IPS-11a (cell line): ENCODE data around the gene HIVEP3.

Experiments used
- H3K4me3 ChIP-seq: one replicate; pipeline ENCODE4 v1.5.1; 2013; ENCODE audit warnings: low read depth, low read length, control low read depth

The HIVEP3 gene

DNA sequence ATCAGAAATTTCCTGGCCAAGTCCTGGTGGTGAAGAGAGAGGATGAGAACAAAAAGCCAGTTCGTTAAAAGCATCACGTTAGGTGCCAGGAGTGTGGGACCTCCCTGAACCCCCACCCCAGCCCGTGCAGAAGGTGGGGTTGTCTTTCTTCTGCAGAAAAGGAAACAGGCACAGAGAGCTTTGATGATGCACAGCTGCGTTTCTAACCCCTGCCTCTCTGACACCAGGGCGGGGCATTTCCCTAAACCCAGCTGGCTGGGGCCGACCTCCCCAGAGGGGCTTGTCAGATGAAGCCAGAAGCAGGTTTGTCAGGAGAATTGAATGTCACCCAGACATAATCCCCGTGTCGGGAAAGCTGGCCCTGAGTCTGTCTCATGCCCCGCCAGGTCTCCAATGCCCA, 244.9 kb downstream of the HIVEP3 start:
- no peak overlapping the region for H3K4me3 ChIP-seq

DNA sequence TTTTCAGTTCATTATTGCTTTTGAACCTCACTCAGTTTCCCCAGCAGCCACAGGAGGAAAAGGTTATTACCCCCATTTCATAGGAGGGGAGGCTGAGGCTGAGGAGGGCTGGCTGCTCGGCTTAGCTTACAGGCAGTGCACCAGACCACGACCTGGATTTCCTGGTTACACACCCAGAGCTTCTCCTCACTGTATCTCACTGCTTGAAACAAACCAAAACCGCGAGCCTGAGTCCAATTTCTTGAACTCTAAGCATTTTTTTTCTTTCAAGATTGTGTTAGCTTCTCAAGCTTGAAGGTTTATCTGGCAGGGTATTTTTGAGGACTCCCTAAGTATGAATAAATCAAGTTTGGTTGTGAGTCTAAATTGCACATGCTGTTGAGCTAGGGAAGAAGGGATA, 245.3 kb downstream of the HIVEP3 start:
- no peak overlapping the region for H3K4me3 ChIP-seq

DNA sequence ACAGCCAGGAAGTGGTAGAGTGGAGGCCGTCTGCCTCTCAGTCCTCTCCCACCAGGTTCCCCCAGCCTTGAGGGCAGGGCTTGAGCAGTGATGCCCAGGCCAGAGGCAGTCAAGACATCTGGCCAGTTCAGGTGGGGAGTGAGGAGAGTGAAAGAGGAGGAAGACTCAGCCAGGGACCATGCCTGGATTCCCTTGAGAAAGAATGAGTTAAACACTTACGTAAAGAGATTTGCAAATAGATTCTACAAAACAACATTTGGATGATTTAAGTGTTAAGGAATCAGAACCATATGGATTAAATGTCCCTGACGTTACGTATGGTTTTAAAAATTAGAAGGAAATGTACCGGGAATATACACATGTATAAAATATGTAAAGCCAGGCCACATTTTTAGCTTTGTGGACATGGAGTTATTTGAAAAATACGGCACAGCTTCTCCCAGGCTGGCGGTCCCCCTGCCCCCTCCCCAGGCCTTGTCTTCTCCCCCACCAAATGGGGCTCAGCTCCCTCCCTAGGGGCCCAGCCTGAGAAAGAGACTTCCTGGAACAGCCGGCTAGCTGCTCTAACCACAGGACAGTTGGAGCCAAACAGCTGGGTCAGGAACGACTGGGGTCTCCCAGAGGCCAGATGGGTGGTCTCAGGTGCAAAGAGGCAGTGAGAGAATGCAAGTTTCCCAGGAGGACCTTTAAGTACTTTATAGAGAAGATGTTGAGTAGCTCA, 245.9 kb downstream of the HIVEP3 start:
- no peak overlapping the region for H3K4me3 ChIP-seq

DNA sequence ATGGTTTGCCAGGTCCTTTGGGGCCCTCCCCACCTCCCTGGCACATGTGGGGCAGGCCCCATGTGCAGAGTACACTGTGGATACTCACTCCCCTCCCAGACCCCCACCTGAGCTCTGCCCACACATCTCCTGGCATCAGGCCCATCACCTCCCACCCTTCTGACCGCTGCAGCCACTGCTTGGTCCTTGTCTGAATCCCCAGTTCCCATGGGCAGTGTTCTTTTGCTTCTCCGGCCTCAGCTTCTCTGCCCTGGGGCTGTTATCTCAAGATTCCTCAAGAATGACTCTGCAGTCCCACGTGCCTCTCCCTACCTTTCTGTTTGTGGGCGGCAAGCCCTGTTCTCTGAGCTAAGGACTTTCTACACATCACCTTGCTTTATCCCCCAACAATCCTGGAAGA, 246.5 kb downstream of the HIVEP3 start:
- H3K4me3 ChIP-seq: no peak overlapping the region

DNA sequence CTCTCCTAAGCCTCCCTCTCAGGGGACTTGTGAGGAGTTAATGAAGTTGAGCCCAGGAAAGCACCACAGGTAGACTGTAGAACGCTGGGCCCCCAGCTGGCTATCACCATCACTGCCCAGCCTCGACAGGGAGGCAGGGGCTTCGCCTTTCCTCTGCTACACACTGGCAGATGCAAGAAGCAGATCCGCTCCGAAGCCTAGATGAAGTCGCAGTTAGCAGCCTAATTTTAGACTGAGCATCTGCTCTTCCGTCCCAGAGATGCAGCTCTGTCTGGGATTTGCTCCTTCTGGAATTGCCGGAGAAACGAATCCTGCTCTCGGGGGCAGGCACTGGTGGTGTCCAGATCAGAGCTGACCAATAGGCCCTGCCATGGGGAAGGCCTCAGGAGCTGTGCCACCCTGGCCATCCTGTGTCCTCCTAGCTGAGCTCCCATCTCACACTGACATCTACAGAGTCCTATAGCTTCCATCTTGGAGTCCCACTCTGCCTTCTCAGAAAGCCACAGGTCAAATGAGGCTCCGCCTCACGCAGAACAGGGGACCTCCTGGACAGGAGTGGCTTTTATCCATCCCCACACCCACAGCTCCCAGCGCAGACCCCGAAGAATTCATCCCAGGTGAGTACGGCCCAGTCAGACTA, 247.5 kb downstream of the HIVEP3 start:
- no peak overlapping the region for H3K4me3 ChIP-seq

DNA sequence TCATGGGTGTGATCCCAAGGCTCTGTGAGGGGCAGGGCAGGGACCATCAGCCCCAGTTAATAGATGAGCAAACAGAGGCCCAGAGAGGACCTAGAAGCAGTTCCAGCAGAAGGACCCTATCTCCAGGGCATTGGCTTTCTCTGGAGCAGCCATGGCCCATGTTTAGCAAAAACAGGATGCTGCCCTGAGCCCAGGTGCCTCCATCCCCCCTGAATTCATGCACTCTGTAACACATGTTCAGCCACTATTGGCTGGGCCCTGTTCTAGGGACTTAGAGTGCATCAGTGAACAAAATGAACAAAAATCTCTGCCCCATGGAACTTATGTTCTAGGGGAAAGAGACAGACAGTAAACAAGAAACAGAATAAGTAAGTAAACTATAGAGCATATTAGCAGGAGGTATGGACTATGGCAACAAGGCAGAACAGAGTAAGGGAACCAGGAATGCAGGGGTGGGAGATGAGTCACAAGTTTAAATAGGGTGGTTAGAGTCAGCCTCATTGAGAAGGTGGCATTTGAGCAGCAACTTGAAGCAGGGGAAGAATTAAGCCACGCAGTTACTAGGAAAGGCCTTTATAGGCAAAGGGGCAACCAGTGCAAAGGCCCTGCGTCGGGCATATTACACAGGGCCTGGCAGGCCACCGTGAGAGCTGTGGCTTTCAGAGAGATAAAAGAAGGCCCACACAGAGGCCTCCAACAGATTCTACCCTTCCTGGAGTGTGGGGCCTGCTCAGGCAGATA, 248.3 kb downstream of the HIVEP3 start:
- H3K4me3 ChIP-seq: no peak overlapping the region

DNA sequence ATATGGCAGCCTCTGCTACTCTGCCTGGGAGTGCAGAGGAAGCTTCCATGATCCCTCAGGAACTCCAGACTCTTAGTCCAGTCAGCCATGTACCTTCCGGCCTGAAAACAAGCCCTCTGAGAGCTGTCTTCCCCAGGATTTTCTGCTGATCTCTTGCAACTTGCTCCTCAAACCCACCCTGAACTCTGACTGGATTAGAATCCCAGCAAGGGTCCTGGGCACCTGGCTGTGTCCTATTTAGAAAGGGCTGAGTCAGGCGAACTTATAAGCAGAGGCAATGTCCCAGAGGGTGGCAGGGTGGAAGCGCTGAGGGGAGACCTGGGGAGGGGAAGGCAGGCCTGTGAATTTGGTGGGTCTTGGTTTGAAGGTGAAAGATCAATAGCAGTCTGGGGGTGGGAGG, 249.8 kb downstream of the HIVEP3 start:
- no peak overlapping the region for H3K4me3 ChIP-seq

DNA sequence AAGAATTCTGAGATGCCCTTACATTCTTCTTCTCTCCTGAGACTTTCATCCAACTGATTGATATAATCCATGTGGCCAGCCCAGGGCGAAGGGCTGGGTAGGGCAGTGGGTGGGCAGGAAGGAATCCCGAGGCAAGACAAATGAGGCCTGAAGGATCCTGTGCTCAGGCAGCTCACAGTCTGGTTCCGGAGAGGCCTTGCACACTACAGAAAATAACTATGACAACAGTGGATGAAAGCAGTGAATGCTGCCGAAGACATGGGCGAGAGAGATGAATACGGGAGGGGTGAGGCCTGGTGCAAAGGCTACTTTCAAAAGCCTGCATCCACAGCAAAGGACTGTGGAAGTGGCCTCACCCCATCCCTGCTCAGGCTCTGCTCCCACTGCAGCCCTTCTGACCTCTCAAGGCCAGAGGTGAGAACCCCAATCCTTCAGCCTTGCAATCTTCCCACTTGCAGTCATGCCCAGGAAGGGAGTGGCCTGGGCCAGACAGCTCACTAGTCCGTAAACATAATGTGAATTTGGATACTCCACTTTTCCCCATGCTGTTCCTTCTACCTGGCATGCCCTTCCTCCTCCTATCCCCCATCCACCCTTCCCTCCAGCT, 250.6 kb downstream of the HIVEP3 start:
- no peak overlapping the region for H3K4me3 ChIP-seq

DNA sequence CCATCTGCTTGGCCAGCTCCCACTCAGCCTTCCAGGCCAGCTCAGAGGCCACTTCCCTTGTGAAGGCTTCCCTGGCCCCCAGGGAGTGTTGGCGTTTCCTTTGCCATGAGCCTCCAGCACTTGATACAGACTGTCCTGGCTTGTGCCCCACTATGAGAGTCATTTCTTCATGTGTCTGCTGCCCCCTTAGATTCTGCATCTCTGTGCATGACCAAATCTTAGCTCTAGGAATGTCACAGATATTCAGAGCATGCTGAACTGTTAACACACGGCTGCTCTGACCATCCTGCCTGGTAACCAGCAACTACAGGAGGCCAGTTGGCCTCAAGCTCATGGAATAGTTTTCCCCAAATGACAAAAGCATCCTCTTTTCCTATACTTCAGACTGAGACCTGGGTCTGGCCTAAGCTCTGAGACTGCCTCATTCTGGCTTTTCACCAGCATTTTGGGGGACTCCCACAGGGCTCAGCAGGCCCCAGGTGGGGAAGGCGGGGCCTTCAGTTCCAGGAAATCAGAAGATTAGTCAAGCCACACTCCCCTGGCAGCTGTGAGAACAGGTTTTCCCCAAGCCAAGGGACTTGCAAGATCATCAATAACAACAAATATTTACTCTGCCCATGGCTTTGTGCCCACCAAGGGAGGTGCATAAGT, 251.6 kb downstream of the HIVEP3 start:
- no peak overlapping the region for H3K4me3 ChIP-seq

DNA sequence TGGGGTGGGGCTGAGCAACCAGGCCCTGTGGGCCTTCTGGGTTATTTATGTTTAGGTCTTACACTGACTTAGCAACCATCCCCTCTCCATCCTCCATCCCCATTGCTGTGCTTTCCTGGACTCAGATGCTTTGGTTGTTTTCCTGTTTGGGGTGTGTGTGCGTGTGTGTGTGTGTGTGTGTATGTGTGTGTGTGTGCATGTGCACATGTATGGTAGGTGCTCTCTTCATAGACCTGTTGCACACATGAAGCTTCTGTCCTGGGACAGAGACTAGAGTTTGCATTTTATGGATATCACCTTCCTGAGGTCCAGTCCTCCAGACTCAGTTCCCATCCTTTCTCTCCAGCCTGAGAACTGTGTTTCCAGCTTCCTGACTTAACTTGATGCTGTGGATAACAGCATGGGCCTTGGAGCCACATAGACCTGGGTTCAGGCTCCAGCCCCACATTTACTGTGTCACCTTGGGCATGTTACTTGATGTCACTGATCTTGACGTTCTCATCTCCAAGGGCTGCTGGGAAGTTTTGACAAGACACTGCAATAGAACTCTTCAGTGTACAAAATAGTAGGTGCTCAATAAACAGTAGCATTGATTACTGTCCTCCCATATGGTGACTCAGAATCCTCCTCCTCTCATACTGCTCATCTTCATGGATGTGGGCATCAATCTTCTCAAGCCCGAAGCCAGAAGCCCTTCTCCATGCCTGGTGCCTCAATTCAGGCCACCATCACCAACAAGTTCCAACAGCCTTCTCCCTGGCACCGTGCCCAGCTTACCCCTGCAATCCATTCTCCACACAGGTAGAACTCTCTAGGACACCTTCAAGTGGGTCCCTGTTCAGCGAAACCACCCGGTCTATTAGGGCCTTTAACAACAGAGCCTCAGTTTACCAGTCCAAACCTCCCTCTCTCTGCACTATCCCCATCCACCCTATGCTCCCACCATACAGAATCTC, 252.5 kb downstream of the HIVEP3 start:
- no peak overlapping the region for H3K4me3 ChIP-seq

DNA sequence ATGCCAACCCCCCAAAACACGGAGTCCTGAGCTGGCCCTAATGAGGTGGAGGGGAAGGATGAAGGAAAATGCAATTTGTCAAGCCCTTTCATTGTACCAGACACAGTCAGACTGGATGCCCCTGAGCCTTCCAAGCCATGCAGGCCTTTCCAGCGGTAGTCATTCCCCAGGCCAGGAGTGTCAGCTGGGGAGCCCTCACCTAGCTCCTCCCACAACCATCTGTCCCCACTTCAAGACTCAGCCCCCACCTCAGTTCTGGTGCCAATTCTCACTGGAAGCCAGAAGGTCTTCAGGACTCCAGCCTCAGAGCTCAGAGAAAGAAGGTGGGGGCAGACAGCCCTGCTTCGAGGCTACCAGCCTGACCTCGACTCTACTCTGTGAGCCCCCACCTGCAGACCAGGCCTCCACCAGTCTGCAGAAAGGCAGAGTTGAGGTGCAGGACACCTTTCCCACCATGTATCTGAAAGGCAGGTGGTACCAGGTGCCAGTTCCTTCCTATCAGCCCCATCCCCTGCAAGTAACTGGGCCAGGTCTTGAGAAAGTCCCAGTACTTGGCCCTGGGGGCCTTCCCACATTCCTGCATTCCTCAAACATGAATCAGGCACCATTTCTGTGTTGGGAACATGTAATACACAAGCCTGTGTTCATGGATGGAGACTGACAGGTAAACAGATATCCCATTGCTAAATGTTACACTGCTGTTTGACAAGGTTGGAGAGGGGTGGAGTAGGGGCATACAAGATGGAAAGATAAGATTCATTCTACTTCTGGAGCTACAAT, 253.7 kb downstream of the HIVEP3 start:
- no peak overlapping the region for H3K4me3 ChIP-seq

DNA sequence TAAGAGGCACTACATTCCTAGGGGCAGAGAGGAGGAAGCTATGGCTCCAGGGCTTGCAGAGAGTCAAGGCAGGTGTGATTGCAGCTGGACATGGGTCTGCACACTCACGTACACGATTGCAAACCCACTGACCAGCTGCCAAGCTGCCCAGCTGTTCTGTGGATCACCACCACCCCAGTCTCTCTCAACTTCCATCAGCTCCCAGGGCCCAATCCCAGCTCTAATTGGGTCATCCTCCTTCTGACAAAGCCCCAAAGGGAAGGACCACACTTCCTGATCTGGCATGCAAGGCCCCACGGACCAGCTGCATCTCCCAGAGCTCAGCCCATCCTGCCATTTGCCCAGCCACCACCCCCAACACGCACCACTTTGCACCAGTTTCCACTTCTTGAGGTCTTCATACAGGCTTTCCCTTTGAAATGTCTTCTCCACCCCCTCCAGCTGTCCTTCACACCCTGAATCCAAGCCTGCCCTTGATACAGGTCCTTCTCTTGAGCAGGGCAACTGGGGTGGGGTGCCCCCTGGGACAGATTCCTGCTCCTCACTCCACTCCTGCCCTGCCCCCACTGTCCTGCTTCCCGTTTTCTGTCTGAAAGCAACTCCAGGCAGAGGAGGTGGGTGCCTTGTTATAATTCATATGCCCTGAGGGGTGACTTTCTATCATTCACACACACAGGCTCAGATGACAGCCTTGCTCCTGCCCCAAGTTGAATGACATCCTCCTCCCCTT, 254.9 kb downstream of the HIVEP3 start:
- H3K4me3 ChIP-seq: no peak overlapping the region

DNA sequence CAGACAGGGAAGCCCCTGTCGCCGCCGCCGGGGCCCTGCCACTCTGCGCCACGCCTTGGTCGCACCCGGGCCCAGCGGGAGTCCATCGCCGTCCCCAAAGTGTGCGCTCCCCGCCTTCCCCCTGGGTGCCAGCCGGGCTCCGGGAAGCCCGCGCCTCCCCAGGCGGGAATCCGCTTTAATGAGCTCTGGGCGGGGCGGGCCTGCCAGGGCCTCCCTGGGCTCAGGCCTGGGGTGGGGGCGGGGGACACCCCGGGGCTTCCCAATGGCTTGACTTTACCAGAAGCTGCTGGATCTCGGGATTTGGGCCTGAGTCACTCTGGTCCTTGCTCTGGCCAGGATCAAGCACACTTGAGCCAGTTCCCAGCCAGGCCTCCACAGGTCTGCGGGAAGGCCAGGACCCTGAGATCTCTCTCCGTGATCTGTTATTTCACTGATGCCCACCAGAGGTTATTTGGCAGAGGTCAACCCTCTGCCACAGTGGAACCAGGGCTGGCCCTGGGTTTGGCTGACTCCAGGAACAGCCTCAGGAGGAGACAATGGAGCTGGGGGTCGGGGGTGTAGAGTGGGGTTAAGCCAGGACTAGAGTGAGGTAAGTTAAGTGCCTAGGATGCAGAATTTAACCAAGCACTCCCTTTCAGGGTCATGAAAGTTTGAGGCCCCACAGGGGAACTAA, 255.8 kb downstream of the HIVEP3 start:
- H3K4me3 ChIP-seq: peak overlapping the region; percentile 41

DNA sequence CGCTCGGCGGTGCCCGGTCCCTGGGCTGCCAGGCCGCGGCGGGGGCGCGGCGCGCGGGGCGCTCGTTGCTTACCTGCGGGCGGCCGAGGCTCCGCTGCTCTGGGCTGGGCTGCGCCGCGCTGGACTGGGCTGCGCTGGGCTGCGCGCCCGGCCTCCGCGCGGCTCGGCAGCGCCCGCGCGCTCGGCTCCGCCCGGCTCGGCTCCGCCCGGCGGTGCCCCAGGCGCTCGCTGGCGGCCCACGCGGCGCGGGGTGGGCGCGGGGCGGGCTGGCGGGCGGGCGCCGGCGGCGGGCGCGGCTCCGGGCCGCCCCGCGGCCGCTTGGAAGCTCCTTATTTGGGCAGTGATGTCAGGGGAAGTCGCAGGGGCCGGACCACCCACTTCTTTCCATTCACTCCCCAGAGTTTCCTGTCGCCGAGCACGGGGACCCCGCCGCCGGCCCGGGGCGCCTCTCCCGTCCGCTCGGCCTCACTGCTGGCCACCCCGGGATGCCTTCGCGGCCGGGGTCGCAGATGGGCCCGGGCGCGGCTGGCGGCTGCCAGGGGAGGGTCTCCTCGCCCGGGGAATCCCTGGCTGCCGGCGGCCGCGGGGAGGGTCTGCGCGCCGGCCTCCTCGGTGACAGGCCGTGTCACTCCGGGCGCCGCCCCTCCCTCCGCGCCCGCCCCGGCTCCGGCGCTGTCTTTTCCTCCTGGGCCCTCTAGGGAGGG, 256.5 kb downstream of the HIVEP3 start:
- peak overlapping the region; percentile 41 for H3K4me3 ChIP-seq

DNA sequence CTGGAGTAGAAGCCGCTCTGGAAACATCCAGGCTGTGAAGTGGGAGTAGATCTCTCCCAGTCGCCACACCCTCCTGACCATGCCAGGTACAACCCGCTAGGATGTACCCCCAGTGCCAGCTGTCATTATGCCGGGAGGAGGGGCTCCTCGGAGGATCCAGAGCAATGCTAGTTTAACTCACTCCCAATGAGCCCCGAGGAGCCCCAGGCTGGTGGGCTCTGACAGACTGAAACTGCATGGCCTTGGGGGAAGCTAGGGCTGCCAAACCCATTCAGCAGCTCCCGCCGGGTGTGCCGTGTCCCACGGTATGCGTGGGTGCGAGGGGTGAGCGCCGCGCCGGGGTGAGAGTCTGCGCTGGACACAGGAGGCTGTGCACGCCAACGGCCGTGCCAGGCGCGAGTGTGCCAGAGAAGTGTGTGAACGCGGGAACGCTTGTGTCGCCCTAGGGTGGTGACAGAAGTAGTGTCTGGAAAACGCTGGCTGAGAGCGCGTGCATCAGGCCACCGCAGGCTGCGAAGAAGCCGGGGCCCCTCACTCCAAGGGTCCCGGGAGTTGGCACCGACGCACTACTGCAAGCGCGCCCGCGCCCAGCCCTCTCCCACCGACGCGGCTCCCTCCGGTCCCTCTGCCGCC, 257.2 kb downstream of the HIVEP3 start:
- peak overlapping the region; percentile 34 for H3K4me3 ChIP-seq

DNA sequence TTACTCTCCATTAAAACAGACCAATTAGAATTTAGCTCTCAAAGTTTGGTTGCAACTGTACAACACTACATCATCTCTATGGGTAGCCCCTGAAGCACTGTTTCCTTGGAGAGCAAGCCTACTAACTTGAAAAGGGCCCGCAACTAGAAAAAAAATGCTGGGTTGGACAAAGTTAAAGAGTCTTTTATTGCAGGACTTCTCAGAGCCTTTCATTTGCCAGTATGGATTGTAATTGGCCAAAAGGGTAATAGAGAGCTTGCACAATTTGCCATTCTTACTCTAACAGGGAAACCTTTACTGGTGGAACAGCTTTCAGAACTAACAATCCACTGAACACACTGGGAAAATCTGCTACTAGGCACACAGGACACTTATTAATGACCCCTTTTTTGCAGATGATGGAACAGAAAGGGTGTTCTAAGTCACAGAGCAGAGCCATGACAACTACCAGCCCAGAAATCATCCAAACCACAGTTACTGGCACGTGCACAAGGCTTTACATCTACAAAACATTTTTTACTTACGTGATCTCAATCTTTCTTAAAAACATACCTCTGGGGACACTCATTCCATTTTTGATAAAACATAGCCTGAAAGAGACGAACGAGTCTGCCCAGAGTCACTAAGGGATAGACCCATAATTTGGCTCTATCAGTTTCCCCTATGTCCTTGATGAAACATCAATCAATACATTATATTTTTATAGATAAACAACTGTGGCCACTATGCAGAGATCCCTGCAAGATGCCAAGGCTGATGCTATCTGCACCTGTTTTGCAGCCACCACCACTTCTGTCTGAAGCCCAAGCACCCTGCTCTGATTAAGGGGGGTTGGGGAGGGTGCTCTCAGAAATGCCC, 257.9 kb downstream of the HIVEP3 start:
- H3K4me3 ChIP-seq: no peak overlapping the region
